ENCODE data around the gene ITPKA.

Gene ITPKA

GRCh38 chr15:41507820-41508290 lies 14.2 kb downstream of the ITPKA start:
- DNase-seq (ENCODE audit: extremely low read depth in 1 of 2, low read depth in 1 of 2), result no peak

GRCh38 chr15:41510728-41511127 lies 17.1 kb downstream of the ITPKA start:
- no peak for DNase-seq (ENCODE audit: extremely low read depth in 1 of 2, low read depth in 1 of 2)

- DNase-seq (ENCODE audit: extremely low read depth in 1 of 2, low read depth in 1 of 2), result no peak
These were observed 17.7 kb downstream of the ITPKA start for GRCh38 chr15:41511331-41511898.

- DNase-seq (ENCODE audit: extremely low read depth in 1 of 2, low read depth in 1 of 2), result no peak
These were observed 18.3 kb downstream of the ITPKA start for GRCh38 chr15:41511899-41512369.

- DNase-seq (ENCODE audit: extremely low read depth in 1 of 2, low read depth in 1 of 2), result no peak
These were observed 18.9 kb downstream of the ITPKA start for GRCh38 chr15:41512512-41512939.

- DNase-seq (ENCODE audit: extremely low read depth in 1 of 2, low read depth in 1 of 2), result no peak
These were observed 19.3 kb downstream of the ITPKA start for GRCh38 chr15:41512940-41513505.

- DNase-seq (ENCODE audit: extremely low read depth in 1 of 2, low read depth in 1 of 2), result no peak
These were observed 20.0 kb downstream of the ITPKA start, which contains the start of gene LTK for GRCh38 chr15:41513506-41514227. Gene LTK (minus strand): TSS chr15:41513827. CDS start chr15:41513709, 118 bp downstream.

GRCh38 chr15:41517895-41518449 lies 24.3 kb downstream of the ITPKA start:
- no peak for DNase-seq (ENCODE audit: extremely low read depth in 1 of 2, low read depth in 1 of 2)

GRCh38 chr15:41520636-41521035 lies 27.0 kb downstream of the ITPKA start:
- DNase-seq (ENCODE audit: extremely low read depth in 1 of 2, low read depth in 1 of 2), result no peak

- no peak for DNase-seq (ENCODE audit: extremely low read depth in 1 of 2, low read depth in 1 of 2)
These were observed 27.9 kb downstream of the ITPKA start for GRCh38 chr15:41521614-41522013.

- no peak for DNase-seq (ENCODE audit: extremely low read depth in 1 of 2, low read depth in 1 of 2)
These were observed 29.4 kb downstream of the ITPKA start for GRCh38 chr15:41523097-41523496.

- DNase-seq (ENCODE audit: extremely low read depth in 1 of 2, low read depth in 1 of 2), result no peak
These were observed 36.8 kb downstream of the ITPKA start for GRCh38 chr15:41530363-41530956.

- no peak for DNase-seq (ENCODE audit: extremely low read depth in 1 of 2, low read depth in 1 of 2)
These were observed 41.9 kb downstream of the ITPKA start for GRCh38 chr15:41535544-41535943.

GRCh38 chr15:41536866-41537265 lies 43.2 kb downstream of the ITPKA start:
- no peak for DNase-seq (ENCODE audit: extremely low read depth in 1 of 2, low read depth in 1 of 2)

GRCh38 chr15:41543521-41543870 lies 49.8 kb downstream of the ITPKA start:
- DNase-seq (ENCODE audit: extremely low read depth in 1 of 2, low read depth in 1 of 2), result no peak

- DNase-seq (ENCODE audit: extremely low read depth in 1 of 2, low read depth in 1 of 2), result no peak
These were observed 51.0 kb downstream of the ITPKA start for GRCh38 chr15:41544650-41545015.

GRCh38 chr15:41545218-41545617 lies 51.5 kb downstream of the ITPKA start:
- no peak for DNase-seq (ENCODE audit: extremely low read depth in 1 of 2, low read depth in 1 of 2)

GRCh38 chr15:41546851-41547786 lies 53.4 kb downstream of the ITPKA start:
- no peak for DNase-seq (ENCODE audit: extremely low read depth in 1 of 2, low read depth in 1 of 2)

- no peak for DNase-seq (ENCODE audit: extremely low read depth in 1 of 2, low read depth in 1 of 2)
These were observed 56.5 kb downstream of the ITPKA start for GRCh38 chr15:41550066-41550775.
